ENCODE results near the gene PIK3CD.

- TF ChIP-seq EMX1 (CRISPR knock-in tag; IDR thresholded peaks at IDR 0.05) (no peak), RELA (CRISPR knock-in tag; IDR thresholded peaks at IDR 0.05; ENCODE audit: borderline replicate concordance) (no peak)
- TF ChIP-seq, protein P1, sequence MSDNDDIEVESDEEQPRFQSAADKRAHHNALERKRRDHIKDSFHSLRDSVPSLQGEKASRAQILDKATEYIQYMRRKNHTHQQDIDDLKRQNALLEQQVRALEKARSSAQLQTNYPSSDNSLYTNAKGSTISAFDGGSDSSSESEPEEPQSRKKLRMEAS (CRISPR knock-in tag; IDR thresholded peaks at IDR 0.05), result no peak
These were observed 32.4 kb upstream of the PIK3CD start for GRCh38 chr1:9618909-9619679.
